IPS-18c (cell line): ENCODE results near the gene NVL.

Experiments used
- H3K4me3 ChIP-seq: 2 replicates; pipeline ENCODE4 v1.7.0; 2013; ENCODE audit warnings: low read depth, mild to moderate bottlenecking, low read length, moderate library complexity; ENCODE audit not compliant: insufficient read depth
- H3K9me3 ChIP-seq: one replicate; pipeline ENCODE4 v1.6.1; 2013; ENCODE audit warnings: mild to moderate bottlenecking, low read length, moderate library complexity; ENCODE audit not compliant: control insufficient read depth, insufficient read depth

Gene NVL

DNA sequence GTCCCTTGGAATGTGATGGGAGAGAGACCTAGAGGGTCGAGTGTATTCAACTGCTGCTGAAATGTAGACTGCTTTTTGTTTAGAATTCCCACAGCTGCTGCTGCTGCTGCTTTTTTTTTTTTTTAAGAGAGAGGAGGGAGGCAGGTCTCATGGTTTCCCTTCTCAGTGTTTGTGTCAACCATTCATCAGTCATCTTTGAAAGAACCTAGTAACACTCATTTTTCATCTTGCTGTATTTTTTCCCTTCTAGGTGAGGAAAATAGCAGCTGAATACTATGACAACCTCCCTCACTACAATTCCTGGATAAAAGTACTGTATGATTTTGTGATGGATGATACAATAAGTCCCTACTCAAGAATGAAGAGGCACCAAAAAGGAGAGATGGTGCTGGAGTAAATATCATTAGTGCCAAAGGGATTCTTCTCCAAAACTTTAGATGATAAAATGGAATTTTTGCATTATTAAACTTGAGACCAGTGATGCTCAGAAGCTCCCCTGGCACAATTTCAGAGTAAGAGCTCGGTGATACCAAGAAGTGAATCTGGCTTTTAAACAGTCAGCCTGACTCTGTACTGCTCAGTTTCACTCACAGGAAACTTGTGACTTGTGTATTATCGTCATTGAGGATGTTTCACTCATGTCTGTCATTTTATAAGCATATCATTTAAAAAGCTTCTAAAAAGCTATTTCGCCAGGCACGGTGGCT, 137.7 kb downstream of the NVL start:
- Histone ChIP-seq H3K9me3 (no peaks in the 10 kb centered on the region), H3K4me3 (no peak overlapping the region)

DNA sequence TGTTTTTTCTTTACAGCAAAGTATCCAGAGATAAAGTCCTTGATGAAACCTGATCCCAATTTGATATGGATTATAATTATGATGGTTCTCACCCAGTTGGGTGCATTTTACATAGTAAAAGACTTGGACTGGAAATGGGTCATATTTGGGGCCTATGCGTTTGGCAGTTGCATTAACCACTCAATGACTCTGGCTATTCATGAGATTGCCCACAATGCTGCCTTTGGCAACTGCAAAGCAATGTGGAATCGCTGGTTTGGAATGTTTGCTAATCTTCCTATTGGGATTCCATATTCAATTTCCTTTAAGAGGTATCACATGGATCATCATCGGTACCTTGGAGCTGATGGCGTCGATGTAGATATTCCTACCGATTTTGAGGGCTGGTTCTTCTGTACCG, 140.4 kb downstream of the NVL start:
- no peaks in the 10 kb centered on the region for H3K9me3 ChIP-seq
- H3K4me3 ChIP-seq: no peak overlapping the region

DNA sequence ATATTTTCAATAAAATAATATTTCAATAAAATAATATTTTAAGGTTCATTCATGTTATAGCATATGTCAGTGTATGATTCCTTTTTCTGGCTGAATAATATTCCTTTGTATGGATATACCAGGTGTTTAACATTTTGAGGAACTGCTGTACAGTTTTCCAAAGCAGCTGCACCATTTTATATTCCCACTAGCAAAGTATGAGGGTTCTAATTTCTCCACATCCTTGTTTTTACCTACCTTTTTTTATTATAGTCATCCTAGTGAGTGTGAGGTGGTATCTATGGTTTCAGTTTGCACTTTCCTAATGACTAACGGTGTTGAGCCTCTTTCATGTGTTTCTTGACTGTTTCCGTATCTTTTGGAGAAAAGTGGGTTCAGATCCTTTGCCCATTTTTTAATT, 141.7 kb downstream of the NVL start:
- Histone ChIP-seq H3K9me3 (no peaks in the 10 kb centered on the region), H3K4me3 (no peak overlapping the region)

DNA sequence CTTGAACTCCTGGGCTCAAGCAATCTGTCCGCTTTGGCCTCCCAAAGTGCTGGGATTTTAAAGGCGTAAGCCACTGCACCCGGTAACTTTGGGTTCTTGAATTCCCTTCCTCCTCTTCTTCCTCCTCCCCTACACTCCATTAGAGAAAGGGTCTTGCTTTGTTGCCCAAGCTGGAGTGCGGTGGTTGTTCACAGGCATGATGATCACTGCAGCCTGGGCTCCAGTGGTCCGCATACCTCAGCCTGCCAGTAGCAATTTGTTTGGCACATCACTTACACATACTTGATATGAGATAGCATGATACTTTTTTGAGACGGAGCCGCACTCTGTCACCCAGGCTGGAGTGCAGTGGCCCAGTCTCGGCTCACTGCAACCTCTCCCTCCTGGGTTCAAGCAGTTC, 144.8 kb downstream of the NVL start:
- Histone ChIP-seq H3K9me3 (peaks cover 2% of the 10 kb centered on the region), H3K4me3 (peak overlapping the region; percentile 9; the same call in 1 of the 2 replicates)

DNA sequence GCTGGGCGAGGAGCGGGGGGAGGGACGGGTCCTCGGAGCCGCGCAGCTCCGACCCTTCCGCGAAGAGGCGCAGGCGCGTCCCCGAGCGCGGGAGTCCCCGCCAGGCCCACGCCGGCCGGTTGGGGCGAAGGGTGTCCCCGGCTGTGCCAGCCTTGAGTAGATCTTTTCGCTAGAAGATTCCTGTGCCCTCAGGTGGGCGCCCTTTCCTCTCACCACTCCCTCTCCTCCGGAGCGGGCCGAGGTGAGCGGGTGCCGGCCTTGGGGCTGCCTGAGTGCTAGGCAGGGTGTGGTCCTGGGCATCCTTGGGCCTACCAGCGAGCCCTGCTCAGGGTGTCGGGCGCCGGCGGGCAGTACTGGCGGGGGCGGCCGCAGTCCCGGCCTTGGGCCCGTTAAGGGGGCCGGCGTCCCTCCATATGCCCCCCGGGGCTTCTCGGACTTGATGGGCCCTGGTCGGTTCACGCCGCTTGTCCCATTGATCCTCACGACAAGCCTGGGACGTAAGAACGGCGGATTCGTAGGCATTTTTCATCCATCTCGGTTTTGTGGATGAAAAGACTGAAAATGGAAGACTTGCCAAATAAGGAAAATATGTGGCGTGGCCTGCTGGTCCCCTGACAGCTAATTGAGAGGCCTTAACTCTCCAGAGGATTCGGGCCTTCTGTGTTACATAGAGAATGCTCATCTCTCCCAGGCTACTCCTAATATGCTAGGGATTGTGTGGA, 146.2 kb downstream of the NVL start:
- peak overlapping the region; percentile 97 for H3K4me3 ChIP-seq
- H3K9me3 ChIP-seq: peaks cover 2% of the 10 kb centered on the region

DNA sequence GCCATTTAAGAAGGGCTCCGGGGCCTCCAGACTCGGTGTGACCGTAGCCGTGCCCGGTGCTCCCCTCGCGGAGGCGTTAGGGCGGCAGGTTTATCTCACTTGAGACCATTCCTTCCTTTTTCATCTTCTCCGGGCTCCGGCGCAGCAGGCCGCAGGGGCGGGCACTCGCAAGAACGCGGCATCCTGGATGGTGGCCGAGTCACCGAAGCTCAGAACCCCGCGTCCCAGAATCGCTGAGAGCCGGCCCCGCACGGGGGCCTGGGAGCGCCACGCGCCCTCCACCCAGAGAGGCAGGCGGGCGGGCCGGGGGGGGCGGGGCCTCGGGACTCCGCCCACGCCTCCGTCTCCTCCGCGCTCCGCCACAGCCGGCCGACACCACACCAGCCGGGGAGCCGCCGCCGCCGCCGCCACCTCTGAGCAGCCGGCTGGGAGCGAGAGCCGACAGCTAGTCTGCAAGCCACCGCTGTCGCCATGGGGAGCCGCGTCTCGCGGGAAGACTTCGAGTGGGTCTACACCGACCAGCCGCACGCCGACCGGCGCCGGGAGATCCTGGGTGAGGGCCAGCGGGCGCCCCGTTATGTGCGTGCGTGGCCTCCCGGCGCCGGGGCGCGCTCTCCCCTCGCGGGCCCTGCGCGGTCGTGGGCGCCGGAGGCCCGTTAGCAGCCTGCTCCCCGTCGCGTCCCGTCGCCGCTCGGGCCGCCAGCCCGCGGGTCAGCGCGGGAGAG, 146.9 kb downstream of the NVL start, which contains the start of gene DEGS1:
DEGS1 (plus strand) TSS at position 375 of the 725 bp plus-strand sequence; CDS start at position 472, 97 bp downstream.
- peak within 1 kb of the TSS; percentile 97 for H3K4me3 ChIP-seq

DNA sequence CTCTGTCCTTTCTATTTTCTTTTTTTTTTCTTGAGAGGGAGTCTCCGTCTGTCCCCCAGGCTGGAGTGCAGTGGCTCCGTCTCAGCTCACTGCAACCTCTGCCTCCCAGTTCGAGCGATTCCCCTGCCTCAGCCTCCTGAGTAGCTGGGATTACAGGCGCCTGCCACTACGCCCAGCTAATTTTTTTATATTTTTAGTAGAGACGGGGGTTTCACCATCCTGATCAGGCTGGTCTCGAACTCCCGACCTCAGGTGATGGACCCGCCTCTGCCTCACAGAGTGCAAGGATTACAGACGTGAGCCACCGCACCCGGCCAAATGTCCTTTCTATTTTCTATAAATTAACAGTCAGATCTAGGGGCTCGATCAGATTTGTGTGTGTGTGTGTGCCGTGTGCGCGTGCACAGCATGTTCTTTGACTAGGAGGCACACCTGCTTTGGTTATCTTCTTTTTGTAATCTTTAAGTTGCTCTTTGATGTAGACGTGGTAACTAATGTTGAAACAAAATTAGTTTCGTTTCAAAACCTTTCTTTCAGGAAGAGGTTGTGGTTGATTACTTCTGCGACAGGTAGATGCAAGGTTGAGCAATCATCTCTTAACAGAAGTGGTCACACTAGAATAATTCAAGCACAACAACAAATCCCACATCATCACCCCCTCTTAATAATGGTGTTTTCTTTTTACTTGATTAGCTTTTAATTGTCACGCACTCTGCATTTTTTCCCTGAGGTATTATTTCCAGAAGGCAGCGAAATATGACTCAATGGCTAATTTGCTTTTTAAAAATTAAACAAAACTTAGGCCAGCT, 147.7 kb downstream of the NVL start:
- Histone ChIP-seq H3K9me3 (peaks cover 2% of the 10 kb centered on the region), H3K4me3 (peak overlapping the region; percentile 97)

More for the DNA sequence above, 146.9 kb downstream of the NVL start, which contains the start of gene DEGS1:
- H3K9me3 ChIP-seq: peaks cover 2% of the 10 kb centered on the region

DNA sequence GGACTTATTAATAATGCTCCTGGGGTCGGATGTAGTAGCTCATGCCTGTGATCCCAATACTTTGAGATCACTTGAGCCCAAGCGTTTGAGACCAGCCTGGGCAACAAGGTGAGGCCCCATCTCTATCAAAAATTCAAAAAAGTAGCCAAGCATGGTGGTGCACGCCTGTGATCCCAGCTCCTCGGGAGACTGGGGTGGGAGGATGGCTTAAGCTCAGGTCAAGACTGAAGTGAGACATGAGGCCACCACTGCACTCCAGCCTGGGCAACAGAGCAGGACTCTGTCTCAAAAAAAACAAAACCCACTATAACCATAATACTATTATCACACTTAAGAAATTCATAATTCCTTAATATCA, 148.5 kb downstream of the NVL start:
- H3K9me3 ChIP-seq: peaks cover 2% of the 10 kb centered on the region
- H3K4me3 ChIP-seq: no peak overlapping the region

DNA sequence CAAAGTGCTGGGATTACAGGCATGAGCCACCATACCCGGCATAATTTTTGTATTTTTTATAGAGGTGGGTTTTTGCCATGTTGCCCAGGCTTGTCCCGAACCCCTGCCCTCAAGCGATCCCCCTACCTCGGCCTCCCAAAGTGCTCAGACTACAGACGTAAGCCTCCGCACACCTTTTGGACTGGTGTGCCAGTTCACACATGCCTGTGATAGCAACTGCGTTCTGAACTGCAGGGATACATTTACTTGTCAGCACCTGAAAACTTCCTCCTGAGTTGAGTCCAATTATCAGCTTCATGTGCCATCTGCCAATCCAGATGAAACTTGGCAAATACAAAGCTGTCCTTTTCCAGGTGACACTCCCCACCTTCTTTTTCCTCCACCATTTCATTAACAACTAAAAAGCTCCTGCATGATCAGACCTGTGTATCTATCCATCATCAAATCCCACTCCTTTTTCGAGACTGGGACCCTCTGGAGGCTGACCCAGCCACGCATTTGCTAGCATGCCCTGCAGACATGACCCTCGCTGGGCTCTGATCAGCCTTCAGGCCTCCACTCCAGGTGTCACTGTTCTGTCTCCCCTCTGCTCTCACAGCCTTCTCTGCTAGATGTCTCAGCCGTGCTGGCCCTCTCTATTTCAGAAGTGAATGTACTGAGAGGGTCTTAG, 149.1 kb downstream of the NVL start:
- Histone ChIP-seq H3K9me3 (peaks cover 2% of the 10 kb centered on the region), H3K4me3 (no peak overlapping the region)

DNA sequence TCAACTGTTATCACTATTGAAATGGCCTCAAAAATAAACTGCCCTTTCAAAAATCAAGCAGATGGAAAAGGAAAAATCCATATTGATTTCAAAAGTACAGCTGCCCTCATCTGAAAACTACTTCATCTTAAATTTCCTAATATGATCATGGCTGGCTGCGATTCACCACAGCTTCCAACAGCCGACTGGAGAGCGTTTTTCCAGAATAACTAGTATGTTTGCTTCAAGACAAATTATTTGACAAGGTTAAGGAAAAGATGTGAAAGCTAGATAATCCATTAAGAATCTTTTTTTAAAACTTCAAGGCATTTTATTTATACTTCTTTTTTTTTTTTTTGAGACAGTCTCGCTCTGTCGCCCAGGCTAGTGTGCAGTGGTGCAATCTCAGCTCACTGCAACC, 151.1 kb downstream of the NVL start:
- Histone ChIP-seq H3K9me3 (peaks cover 2% of the 10 kb centered on the region), H3K4me3 (no peak overlapping the region)

DNA sequence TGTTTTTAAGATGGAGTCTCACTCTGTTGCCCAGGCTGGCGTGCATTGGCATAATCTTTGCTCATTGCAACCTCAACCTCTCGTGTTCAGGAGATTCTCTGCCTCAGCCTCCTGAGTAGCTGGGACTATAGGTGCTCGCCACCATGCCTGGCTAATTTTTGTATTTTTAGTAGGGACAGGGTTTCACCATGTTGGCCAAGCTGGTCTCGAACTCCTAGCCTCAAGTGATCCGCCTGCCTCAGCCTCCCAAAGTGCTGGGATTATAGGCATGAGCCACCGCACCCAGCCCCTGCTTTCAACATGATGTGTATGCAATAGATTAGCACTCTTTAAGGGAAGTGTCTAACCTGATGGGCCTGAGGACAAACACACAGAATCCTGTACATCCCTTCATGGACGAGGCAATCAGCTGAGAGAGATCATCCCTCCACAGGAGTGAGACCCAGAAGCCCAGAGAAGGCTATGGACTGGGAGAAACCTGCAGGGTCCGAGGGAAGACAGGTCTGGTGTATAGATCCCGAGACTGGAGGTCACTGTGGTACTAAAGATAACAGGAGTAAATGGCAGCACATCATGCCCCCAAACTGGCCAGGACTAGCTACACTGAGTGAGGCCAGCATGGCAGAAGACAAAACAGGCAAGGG, 152.5 kb downstream of the NVL start:
- Histone ChIP-seq H3K9me3 (peaks cover 2% of the 10 kb centered on the region), H3K4me3 (no peak overlapping the region)
